ENCODE results near the gene ZNF789. TPM values are rescaled to one million over a fixed set of nuclear protein-coding genes. Genes with fewer than 3 reads are reported as not detected.
A peak's percentile ranks its signal among the peaks of the same experiment; 100 is the strongest.

Gene ZNF789
- total RNA-seq, 2 experiments from 2014 or later: 21.5 to 24.2 TPM

GRCh38 chr7:99460651-99461050 is 12.0 kb upstream of the ZNF789 start:
- DNase-seq (no peak), ATAC-seq (no peak)
- H3K27ac Mint-ChIP-seq: no peak overlapping the region
- peaks cover 34% of the 10 kb centered on the region for H3K4me1 Mint-ChIP-seq (ENCODE audit: low read depth)
- peaks cover 62% of the 10 kb centered on the region for H3K36me3 Mint-ChIP-seq (ENCODE audit: low read depth)
- no peak overlapping the region for H3K4me3 Mint-ChIP-seq
- POLR2A ChIA-PET: no interaction called here
- H3K9me3 Mint-ChIP-seq (ENCODE audit: insufficient read depth): no peaks in the 10 kb centered on the region
- no peaks in the 10 kb centered on the region for H3K27me3 Mint-ChIP-seq (ENCODE audit: low read depth)
- CTCF ChIA-PET: interaction anchor here (0.8 to 1.4 kb wide), 3 partner anchors 17 to 98 kb away, joined by 3 read pairs; partner anchors contain the start of gene ZNF655

- DNase-seq (no peak), ATAC-seq (no peak)
- Mint-ChIP-seq H3K4me1 (ENCODE audit: low read depth) (peaks cover 36% of the 10 kb centered on the region), H3K4me3 (no peak overlapping the region), H3K27me3 (ENCODE audit: low read depth) (no peaks in the 10 kb centered on the region), H3K9me3 (ENCODE audit: insufficient read depth) (no peaks in the 10 kb centered on the region), H3K27ac (no peak overlapping the region), H3K36me3 (ENCODE audit: low read depth) (peaks cover 65% of the 10 kb centered on the region)
- ChIA-PET POLR2A (no interaction called here), CTCF (interaction anchor here (1.4 kb wide), 1 partner anchor 97 kb away, joined by 3 read pairs; the partner anchor contains the start of gene ZNF655)
Measured at GRCh38 chr7:99461221-99461620, 11.5 kb upstream of the ZNF789 start.

- Mint-ChIP-seq H3K4me1 (ENCODE audit: low read depth) (peaks cover 33% of the 10 kb centered on the region), H3K4me3 (peak overlapping the region; percentile 77), H3K36me3 (ENCODE audit: low read depth) (peaks cover 32% of the 10 kb centered on the region), H3K27me3 (ENCODE audit: low read depth) (no peaks in the 10 kb centered on the region), H3K27ac (peak overlapping the region; percentile 87), H3K9me3 (ENCODE audit: insufficient read depth) (no peaks in the 10 kb centered on the region)
- POLR2A ChIA-PET: interaction anchor here (1.2 to 2.4 kb wide), 3 partner anchors 40 to 93 kb away, joined by 3 to 8 read pairs (median 7); partner anchors contain the start of genes BUD31, PDAP1 and ZNF655
- CTCF ChIA-PET: interaction anchor here (1.0 to 1.2 kb wide), 2 partner anchors 9 to 27 kb away, joined by 3 to 4 read pairs; no protein-coding TSS in a partner anchor
- DNase-seq (no peak), ATAC-seq (peak; percentile 13)
Measured at GRCh38 chr7:99465421-99465768, 7.3 kb upstream of the ZNF789 start.

- Mint-ChIP-seq H3K4me1 (ENCODE audit: low read depth) (peaks cover 34% of the 10 kb centered on the region), H3K36me3 (ENCODE audit: low read depth) (peaks cover 24% of the 10 kb centered on the region), H3K27me3 (ENCODE audit: low read depth) (peaks cover 2% of the 10 kb centered on the region), H3K9me3 (ENCODE audit: insufficient read depth) (no peaks in the 10 kb centered on the region), H3K27ac (no peak overlapping the region), H3K4me3 (no peak overlapping the region)
- DNase-seq (no peak), ATAC-seq (no peak)
- ChIA-PET CTCF (no interaction called here), POLR2A (no interaction called here)
Measured at GRCh38 chr7:99468336-99468918, 4.3 kb upstream of the ZNF789 start.

GRCh38 chr7:99469381-99470065 is 3.2 kb upstream of the ZNF789 start:
- H3K36me3 Mint-ChIP-seq (ENCODE audit: low read depth): peaks cover 20% of the 10 kb centered on the region
- no peak for ATAC-seq
- no peaks in the 10 kb centered on the region for H3K9me3 Mint-ChIP-seq (ENCODE audit: insufficient read depth)
- H3K4me3 Mint-ChIP-seq: no peak overlapping the region
- no peak for DNase-seq
- H3K4me1 Mint-ChIP-seq (ENCODE audit: low read depth): peaks cover 35% of the 10 kb centered on the region
- H3K27me3 Mint-ChIP-seq (ENCODE audit: low read depth): peaks cover 2% of the 10 kb centered on the region
- H3K27ac Mint-ChIP-seq: no peak overlapping the region
- POLR2A ChIA-PET: interaction anchor here (0.6 kb wide), 1 partner anchor 24 kb away, joined by 3 read pairs; no protein-coding TSS in a partner anchor
- CTCF ChIA-PET: no interaction called here

- ChIA-PET CTCF (interaction anchor here (1.2 to 1.3 kb wide), 2 partner anchors 8 to 27 kb away, joined by 4 read pairs; partner anchors contain the start of gene ZNF394), POLR2A (interaction anchor here (0.7 to 1.4 kb wide), 6 partner anchors 27 to 653 kb away, joined by 3 to 6 read pairs (median 4); partner anchors contain the start of genes BUD31, PDAP1, ZKSCAN5 and ZNF394)
- peaks cover 34% of the 10 kb centered on the region for H3K36me3 Mint-ChIP-seq (ENCODE audit: low read depth)
- no peaks in the 10 kb centered on the region for H3K9me3 Mint-ChIP-seq (ENCODE audit: insufficient read depth)
- peaks cover 2% of the 10 kb centered on the region for H3K27me3 Mint-ChIP-seq (ENCODE audit: low read depth)
- peak overlapping the region; percentile 97 for H3K4me3 Mint-ChIP-seq
- H3K27ac Mint-ChIP-seq: peak overlapping the region; percentile 93
- peak; percentile 2 for ATAC-seq
- H3K4me1 Mint-ChIP-seq (ENCODE audit: low read depth): peaks cover 43% of the 10 kb centered on the region
- no peak for DNase-seq
Measured at GRCh38 chr7:99473315-99473596, 566 bp downstream of the ZNF789 start.

GRCh38 chr7:99476107-99476506 is 3.4 kb downstream of the ZNF789 start:
- Mint-ChIP-seq H3K4me3 (no peak overlapping the region), H3K9me3 (ENCODE audit: insufficient read depth) (no peaks in the 10 kb centered on the region), H3K4me1 (ENCODE audit: low read depth) (peaks cover 53% of the 10 kb centered on the region), H3K27me3 (ENCODE audit: low read depth) (peaks cover 1% of the 10 kb centered on the region), H3K27ac (no peak overlapping the region), H3K36me3 (ENCODE audit: low read depth) (peaks cover 56% of the 10 kb centered on the region)
- no peak for DNase-seq
- POLR2A ChIA-PET: interaction anchor here (2.3 kb wide), 1 partner anchor 24 kb away, joined by 15 read pairs; the partner anchor contains the start of gene ZNF394
- CTCF ChIA-PET: interaction anchor here (1.2 to 1.4 kb wide), 2 partner anchors 25 to 67 kb away, joined by 3 to 4 read pairs; partner anchors contain the start of genes BUD31 and PDAP1
- no peak for ATAC-seq

- POLR2A ChIA-PET: interaction anchor here (0.5 to 1.2 kb wide), 2 partner anchors 72 to 79 kb away, joined by 3 read pairs; no protein-coding TSS in a partner anchor
- Mint-ChIP-seq H3K9me3 (ENCODE audit: insufficient read depth) (no peaks in the 10 kb centered on the region), H3K36me3 (ENCODE audit: low read depth) (peaks cover 58% of the 10 kb centered on the region), H3K27me3 (ENCODE audit: low read depth) (no peaks in the 10 kb centered on the region), H3K27ac (peak overlapping the region; percentile 76), H3K4me1 (ENCODE audit: low read depth) (peaks cover 42% of the 10 kb centered on the region), H3K4me3 (no peak overlapping the region)
- ATAC-seq: peak; percentile 28
- DNase-seq: no peak
- CTCF ChIA-PET: no interaction called here
Measured at GRCh38 chr7:99478464-99479440, 6.1 kb downstream of the ZNF789 start.

- ChIA-PET CTCF (no interaction called here), POLR2A (no interaction called here)
- peaks cover 61% of the 10 kb centered on the region for H3K36me3 Mint-ChIP-seq (ENCODE audit: low read depth)
- no peak overlapping the region for H3K4me3 Mint-ChIP-seq
- H3K9me3 Mint-ChIP-seq (ENCODE audit: insufficient read depth): no peaks in the 10 kb centered on the region
- H3K27me3 Mint-ChIP-seq (ENCODE audit: low read depth): no peaks in the 10 kb centered on the region
- DNase-seq (no peak), ATAC-seq (no peak)
- peak overlapping the region; percentile 18 for H3K27ac Mint-ChIP-seq
- H3K4me1 Mint-ChIP-seq (ENCODE audit: low read depth): peaks cover 2% of the 10 kb centered on the region
Measured at GRCh38 chr7:99485094-99485493, 12.4 kb downstream of the ZNF789 start.

- Mint-ChIP-seq H3K4me1 (ENCODE audit: low read depth) (no peaks in the 10 kb centered on the region), H3K9me3 (ENCODE audit: insufficient read depth) (peaks cover 13% of the 10 kb centered on the region), H3K27me3 (ENCODE audit: low read depth) (no peaks in the 10 kb centered on the region), H3K4me3 (no peak overlapping the region), H3K27ac (no peak overlapping the region), H3K36me3 (ENCODE audit: low read depth) (peaks cover 72% of the 10 kb centered on the region)
- DNase-seq (no peak), ATAC-seq (peak; percentile 37)
- ChIA-PET CTCF (interaction anchor here (0.9 kb wide), 1 partner anchor 9 kb away, joined by 3 read pairs; no protein-coding TSS in a partner anchor), POLR2A (interaction anchor here (1.0 kb wide), 1 partner anchor 15 kb away, joined by 3 read pairs; no protein-coding TSS in a partner anchor)
Measured at GRCh38 chr7:99489235-99489634, 16.5 kb downstream of the ZNF789 start.

GRCh38 chr7:99490878-99491277 is 18.2 kb downstream of the ZNF789 start:
- ChIA-PET POLR2A (interaction anchor here (0.7 to 2.0 kb wide), 2 partner anchors 9 to 82 kb away, joined by 3 to 8 read pairs; partner anchors contain the start of genes BUD31 and ZNF394), CTCF (no interaction called here)
- Mint-ChIP-seq H3K27ac (no peak overlapping the region), H3K9me3 (ENCODE audit: insufficient read depth) (peaks cover 15% of the 10 kb centered on the region), H3K4me1 (ENCODE audit: low read depth) (no peaks in the 10 kb centered on the region), H3K4me3 (no peak overlapping the region), H3K27me3 (ENCODE audit: low read depth) (no peaks in the 10 kb centered on the region), H3K36me3 (ENCODE audit: low read depth) (peaks cover 77% of the 10 kb centered on the region)
- ATAC-seq (no peak), DNase-seq (no peak)

Data from activated CD8-positive, alpha-beta T cell treated with anti-CD3 and anti-CD28 coated beads, Interleukin-2, amount 10 ng/mL, durations not matched to agents 7 days and 5 days (primary cell).